Amniotic epithelial cell (primary cell): Measurements from ENCODE around the gene PTPRK.
"Not testable (repeated sequence)": the region's sequence is repeated elsewhere in the genome, so short reads cannot be mapped to it uniquely, and the experiment has no call there.

ENCODE experiments used
- DNase-seq: peaks from one replicate; pipeline ENCODE4 v3.0.0-alpha.2; 2010; ENCODE audit warnings: low read depth

Gene PTPRK

GRCh38 chr6:128018821-128019220, 501.6 kb downstream of the PTPRK start:
- no peak for DNase-seq

GRCh38 chr6:128017288-128017687, 503.1 kb downstream of the PTPRK start:
- no peak for DNase-seq

GRCh38 chr6:128007658-128008057, 512.7 kb downstream of the PTPRK start:
- DNase-seq = no peak

- DNase-seq = no peak
Observed at GRCh38 chr6:128005009-128005408, 515.4 kb downstream of the PTPRK start.

- DNase-seq = no peak
Observed at GRCh38 chr6:128000363-128000762, 520.0 kb downstream of the PTPRK start.

GRCh38 chr6:127998985-127999384, 521.4 kb downstream of the PTPRK start:
- DNase-seq = no peak

- no peak for DNase-seq
Observed at GRCh38 chr6:127997496-127998164, 522.8 kb downstream of the PTPRK start.

GRCh38 chr6:127996925-127997324, 523.5 kb downstream of the PTPRK start:
- DNase-seq = no peak

- no peak for DNase-seq
Observed at GRCh38 chr6:127992144-127992543, 528.3 kb downstream of the PTPRK start.

GRCh38 chr6:127990074-127990473, 530.3 kb downstream of the PTPRK start:
- no peak for DNase-seq

GRCh38 chr6:127980996-127981395, 539.4 kb downstream of the PTPRK start:
- no peak for DNase-seq

- DNase-seq = not testable (repeated sequence)
Observed at GRCh38 chr6:127978185-127978584, 542.2 kb downstream of the PTPRK start.

- no peak for DNase-seq
Observed at GRCh38 chr6:127976796-127977195, 543.6 kb downstream of the PTPRK start.

GRCh38 chr6:127976111-127976510, 544.3 kb downstream of the PTPRK start:
- DNase-seq = no peak

GRCh38 chr6:127972815-127973214, 547.6 kb downstream of the PTPRK start:
- no peak for DNase-seq

- peak; percentile 91 for DNase-seq
Observed at GRCh38 chr6:127971945-127972391, 548.4 kb downstream of the PTPRK start.

GRCh38 chr6:127971386-127971785, 549.0 kb downstream of the PTPRK start:
- DNase-seq = no peak

GRCh38 chr6:127969701-127970100, 550.7 kb downstream of the PTPRK start:
- DNase-seq = no peak

GRCh38 chr6:127968394-127968793, 552.0 kb downstream of the PTPRK start:
- DNase-seq = no peak

GRCh38 chr6:127967708-127968107, 552.7 kb downstream of the PTPRK start:
- DNase-seq = no peak

- peak; percentile 83 for DNase-seq
Observed at GRCh38 chr6:127966616-127967015, 553.8 kb downstream of the PTPRK start.

GRCh38 chr6:127963495-127963894, 556.9 kb downstream of the PTPRK start:
- no peak for DNase-seq

GRCh38 chr6:127959869-127960268, 560.5 kb downstream of the PTPRK start:
- no peak for DNase-seq

GRCh38 chr6:127956956-127957355, 563.4 kb downstream of the PTPRK start:
- no peak for DNase-seq
